LHCN-M2 (cell line): ENCODE data around the gene CNGA4. TPM values are rescaled to one million over a fixed set of nuclear protein-coding genes. Genes with fewer than 3 reads are reported as not detected.
"Not testable (repeated sequence)": the region's sequence is repeated elsewhere in the genome, so short reads cannot be mapped to it uniquely, and the experiment has no call there.

Experiments
- DNase-seq: peaks from one replicate; pipeline ENCODE4 v3.0.0-alpha.2; 2012; ENCODE audit warnings: low read depth
- total RNA-seq: library from RNA; depleted of rRNA; stranded (reverse); fragments of >200 nt; gene quantifications from 2 replicates; pipeline ENCODE4 v1.2.3, GENCODE V29; 2014

CNGA4 gene
- total RNA-seq, 1 experiment from 2014 or later: not detected

DNA sequence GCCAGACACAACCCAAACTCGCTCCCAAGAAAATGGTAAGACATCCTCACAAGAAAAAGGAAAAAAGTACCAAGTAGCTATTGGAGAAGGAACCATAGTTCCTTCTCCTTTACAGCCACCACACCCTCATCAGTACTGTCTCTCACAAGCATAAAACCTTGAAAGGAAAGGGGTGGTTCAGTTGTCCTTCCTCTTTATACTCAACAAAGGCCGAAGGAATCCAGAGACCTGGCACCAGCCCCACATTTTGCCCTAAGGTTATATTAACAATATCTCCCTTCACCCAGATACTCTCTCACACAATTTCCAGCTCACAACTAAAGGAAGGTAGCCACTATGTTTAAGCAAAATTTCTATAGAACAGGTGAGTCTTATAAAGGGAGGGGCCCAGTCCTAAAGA is 13.0 kb upstream of the CNGA4 start:
- DNase-seq: no peak

GRCh38 chr11:6228520-6228919 is 10.4 kb upstream of the CNGA4 start:
- no peak for DNase-seq

- DNase-seq: no peak
These were observed 9.0 kb upstream of the CNGA4 start for GRCh38 chr11:6229911-6230310.

GRCh38 chr11:6232899-6233298 is 6.0 kb upstream of the CNGA4 start:
- no peak for DNase-seq

DNA sequence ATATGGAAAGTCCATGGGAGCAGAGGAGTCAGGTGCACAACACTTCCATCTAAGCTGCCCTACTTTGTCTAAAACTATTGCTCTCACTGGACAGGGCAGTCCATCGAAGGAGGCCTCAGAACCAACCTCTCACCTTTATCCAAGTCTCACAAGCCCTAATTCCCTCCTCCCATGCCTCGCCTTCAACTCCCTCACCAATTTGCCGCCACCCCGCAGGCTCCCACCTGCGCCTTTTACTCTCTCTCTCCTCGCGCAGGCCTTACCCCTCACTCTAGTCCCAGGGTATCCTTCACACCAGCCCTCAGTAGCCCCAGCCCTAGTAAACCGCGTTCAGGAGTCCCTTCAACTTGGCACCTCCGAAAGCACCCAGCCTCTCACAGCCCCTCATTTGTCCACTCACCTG is 4.9 kb upstream of the CNGA4 start:
- DNase-seq: no peak

DNA sequence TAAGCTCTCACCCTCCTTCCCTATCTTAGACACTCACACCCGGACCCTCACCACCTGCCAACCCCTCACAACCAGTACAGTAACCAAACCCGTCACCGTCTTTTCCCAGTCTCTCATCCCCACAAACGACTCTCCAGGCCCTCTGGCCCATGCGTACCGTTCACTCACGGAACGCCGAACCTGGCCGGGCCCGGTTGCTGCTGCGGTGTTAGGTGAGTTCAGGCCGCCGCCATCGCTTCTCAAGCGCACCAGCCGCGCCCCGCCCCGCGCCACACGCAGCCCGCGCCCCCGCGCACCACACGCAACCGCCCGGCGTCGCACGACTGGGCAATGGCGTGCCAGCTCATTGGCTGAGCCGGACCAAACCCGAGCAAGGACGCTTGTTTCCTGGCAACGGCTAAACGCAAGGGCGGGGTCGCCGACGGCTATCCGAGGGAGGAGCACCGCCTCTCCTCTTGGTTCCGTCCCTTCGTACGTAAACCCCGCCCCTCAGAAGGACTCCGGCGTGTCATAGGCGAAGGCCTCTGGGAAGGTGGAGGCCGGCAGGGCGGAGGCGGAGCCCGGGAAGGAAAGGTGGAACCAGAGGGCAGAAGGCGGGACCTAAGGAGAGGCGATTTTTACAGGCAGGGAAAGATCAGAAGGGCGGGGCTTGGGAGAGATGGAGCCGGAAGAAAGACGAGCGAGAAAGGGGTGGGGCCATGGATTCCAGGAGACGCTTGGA is 4.3 kb upstream of the CNGA4 start, which contains the start of gene FHIP1B:
Gene FHIP1B (minus strand): TSS at position 250 of the 721 bp plus-strand sequence. CDS start 10,120 bp downstream, outside the sequence.
- DNase-seq: peak; percentile 99

DNA sequence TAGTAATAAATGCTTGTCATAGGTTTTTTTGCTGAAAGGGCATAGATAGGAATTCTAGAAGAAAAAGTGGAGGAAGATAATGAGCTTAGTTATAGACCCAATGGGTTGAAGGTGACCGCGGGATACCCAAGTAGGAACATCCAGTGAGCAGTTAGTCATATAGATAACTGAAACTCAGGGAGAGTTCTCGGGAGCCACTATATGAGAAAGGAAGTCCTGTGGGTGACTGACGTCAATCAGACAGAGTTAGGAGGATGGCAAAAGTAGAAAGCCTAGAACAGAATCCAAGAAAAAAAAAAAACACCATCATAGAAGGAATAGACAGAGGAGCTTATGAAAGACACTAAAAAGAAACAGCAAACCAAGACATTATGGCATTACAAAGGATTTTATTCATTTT is 1.6 kb upstream of the CNGA4 start:
- DNase-seq: no peak

- no peak for DNase-seq
These were observed 1.1 kb upstream of the CNGA4 start for GRCh38 chr11:6237761-6238302.

GRCh38 chr11:6240139-6240538 is 1.2 kb downstream of the CNGA4 start:
- no peak for DNase-seq

DNA sequence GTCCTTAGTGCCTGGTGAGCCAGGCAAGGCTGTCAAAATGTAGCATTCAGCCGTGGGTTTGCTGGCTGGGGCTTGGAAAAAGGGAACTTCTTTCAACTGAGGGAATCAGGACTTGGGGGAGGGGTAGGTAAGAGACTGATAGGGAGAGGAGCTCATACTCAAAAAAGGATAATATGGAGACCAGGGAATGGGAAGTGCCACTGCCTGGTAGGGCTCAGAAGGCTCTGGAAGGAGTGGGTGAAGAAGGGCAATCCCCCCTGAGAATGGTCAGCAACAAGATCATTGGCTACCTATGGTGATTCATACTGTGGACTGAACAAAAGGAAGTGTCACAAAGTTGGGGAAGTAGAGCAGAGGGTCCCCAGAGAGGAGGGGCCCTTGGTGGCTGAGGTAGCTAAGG is 1.9 kb downstream of the CNGA4 start:
- no peak for DNase-seq

GRCh38 chr11:6241316-6241715 is 2.4 kb downstream of the CNGA4 start:
- no peak for DNase-seq

DNA sequence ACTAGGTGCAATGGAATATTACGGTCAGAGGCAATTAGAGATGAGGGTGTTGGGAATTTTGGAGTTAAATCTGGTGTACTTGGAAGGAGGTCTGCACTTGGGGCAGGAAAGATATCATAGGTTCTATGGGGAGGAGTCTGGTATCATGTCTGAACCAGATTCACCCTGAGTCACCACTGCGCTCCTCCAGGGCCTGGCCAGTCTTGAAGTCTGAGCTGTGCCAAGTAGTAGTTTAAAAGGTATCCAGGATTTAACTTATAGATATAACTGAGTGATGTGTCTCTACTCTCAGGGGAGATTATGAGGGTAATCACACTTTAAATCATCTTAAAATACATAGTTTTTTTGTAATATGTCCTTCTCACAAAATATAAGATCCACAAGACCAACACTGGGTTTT is 6.6 kb downstream of the CNGA4 start:
- no peak for DNase-seq

DNA sequence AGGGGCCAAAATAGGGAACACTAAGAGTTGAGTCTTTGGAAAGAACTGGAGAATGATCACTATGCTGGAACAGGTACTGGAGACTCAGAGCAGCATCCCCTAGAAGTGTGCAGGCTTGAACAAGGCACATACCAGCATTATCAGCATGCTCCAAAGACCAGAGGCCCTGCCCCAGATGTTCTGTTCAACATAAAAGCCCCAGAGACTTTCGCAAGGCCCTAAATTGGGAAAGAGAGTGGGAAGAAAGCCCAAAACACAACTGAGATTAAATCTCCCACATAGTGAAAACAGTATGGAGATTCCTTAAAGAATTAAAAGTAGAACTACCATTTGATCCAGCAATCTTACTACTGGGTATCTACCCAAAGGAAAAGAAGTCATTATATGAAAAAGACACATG is 9.4 kb downstream of the CNGA4 start:
- DNase-seq: no peak

- DNase-seq: not testable (repeated sequence)
These were observed 10.0 kb downstream of the CNGA4 start for GRCh38 chr11:6248897-6249296.

DNA sequence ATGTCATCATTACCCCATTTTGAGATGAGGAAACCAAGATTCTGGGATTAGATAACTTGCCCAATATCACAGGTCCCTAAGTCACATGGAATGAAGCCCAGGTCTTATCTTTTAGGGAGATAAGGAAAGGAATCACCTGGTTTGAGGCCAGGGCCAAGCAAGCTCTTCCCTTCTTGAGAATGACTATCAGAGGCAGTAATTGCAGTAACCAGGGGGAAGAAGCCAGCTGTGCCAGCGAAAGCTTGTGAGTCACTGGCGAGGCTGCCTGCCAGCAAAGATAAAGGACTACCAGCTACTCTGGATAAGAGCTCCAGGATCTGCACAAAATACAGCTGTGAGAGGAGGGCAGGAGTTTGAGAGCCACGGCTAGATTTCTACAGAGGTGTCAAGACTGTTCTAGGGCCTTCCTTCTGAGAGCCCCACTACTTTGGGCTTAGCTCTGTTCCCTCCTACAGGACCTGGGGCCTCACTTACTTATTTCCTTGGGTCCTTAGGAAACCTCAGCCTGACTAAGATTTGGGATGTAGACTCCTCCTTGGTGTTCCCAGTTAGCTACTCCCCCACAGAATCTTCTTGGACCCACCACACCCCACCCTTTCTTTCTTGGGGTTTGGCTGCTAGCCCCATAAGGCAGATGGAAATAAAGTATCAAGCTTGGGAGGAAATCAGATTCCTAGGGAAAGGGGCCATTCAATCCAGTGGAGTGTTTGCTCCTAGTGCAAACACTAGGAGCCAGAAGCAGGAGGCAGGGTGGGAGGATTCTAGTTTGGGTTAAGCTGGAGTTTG is 11.1 kb downstream of the CNGA4 start:
- peak; percentile 71 for DNase-seq

DNA sequence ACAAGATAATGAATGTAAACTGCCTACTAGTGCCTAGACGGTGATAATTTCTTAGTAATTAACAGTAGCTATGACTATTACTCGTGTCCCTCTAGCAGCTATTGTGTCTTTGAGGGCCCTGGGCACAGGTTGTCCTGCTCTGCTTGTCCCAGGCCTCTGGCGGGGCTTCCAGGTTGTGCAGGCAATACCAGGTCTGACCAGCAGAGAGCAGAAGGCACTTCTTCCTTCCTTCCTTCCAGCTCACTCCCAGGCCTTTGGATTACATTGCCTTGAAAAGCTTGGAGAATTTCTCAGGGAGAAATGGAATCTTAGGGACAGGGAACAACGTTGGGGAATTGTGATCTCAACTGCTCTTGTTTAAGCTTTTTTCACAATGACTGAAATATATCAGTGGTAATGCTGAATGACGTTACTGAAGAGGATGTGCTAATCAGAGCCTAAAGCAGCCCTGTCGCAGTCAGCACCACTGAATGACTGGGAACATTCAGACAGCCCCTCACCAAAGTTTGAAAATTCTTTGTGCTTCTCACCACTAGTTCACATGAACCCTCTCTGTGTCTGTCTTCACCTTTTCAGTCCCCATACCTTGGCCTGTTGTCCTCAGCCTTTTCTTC is 12.3 kb downstream of the CNGA4 start:
- DNase-seq: peak; percentile 60

GRCh38 chr11:6251990-6252473 is 13.1 kb downstream of the CNGA4 start:
- no peak for DNase-seq

- DNase-seq: no peak
These were observed 14.3 kb downstream of the CNGA4 start for GRCh38 chr11:6253197-6253596.

DNA sequence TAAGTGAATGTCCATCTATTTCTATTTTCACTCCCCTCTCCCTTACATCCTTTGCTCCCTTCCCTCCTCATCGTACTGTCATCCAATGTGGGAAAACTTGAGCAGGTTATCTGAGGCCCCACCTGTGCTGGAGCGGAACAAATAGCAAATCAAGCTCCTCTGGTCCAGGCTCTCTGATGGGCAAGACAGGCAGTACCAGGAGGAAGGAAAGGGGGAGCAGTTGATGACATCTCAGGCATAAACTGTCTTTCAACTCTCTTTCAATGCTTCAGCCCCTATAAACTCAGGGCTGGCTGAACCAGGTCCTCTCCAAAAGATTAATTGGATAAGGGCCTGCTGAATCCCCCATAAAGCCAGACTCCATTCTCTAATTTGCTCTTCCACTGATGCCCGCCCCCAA is 19.3 kb downstream of the CNGA4 start:
- no peak for DNase-seq

DNA sequence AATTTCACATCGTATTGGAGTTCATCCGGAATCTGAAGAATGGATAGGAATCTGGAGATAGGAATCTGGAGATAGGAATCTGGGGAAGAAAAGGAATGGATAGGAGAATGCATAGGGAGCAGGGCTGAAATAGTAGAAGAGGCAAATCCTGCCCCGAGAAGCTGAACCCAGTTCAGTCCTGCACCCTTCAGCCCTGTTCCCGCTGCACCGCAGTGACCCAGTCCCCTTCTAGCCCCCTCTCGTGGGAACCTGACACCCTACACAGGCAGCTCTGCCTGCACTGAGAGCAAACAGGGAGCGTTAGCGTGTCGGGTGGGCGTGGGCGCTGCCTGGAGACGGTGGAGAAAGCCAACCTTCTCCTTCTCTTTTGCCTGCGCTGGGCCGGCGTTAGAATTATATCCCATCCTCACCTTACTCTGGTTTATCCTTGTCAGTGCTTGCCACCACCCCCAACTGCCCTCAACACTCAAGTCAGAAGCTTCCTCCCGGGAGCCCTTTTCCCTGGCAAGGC is 19.7 kb downstream of the CNGA4 start:
- no peak for DNase-seq

DNA sequence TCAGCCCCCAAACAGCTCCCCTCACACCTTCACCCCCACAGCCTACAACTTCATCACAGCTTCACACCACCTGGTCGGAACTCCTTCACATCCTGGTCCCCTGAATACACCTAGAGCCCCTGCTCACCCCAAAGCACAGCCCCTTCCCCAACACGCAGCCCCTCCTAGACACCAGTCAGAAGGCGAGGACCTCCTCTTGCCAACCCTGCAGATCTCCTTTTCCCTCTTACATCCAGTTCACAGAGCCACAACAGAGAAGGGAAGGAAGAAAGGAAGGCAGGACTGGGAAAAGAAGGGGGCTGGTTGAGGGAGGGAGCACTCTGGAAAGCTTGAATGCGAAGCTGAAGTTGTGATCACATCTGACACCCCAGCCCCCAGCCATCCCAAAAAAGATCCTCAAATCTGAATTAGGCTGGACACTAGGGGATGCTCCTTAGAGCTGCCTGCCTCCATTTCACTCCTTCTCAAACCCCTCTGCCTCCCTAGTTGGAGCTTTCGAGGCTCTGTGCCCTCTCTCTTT is 21.4 kb downstream of the CNGA4 start:
- no peak for DNase-seq

- DNase-seq: no peak
These were observed 24.8 kb downstream of the CNGA4 start for GRCh38 chr11:6263662-6264061.
